Fibroblast of lung (primary cell): ENCODE measurements around the gene TPR. TPM values are rescaled to one million over a fixed set of nuclear protein-coding genes. Genes with fewer than 3 reads are reported as not detected.

Experiments
- DNase-seq, 2 donors: peaks; one replicate each; pipeline versions ENCODE4 v3.0.0 to v3.0.0-alpha.2; 2010; ENCODE audit warnings: low read depth in 2 of 2
- H2AFZ ChIP-seq: 2 replicates; pipeline ENCODE4 v1.5.1; 2012; ENCODE audit warnings: low read length, control low read depth, inconsistent platforms
- H3K27ac ChIP-seq: 2 replicates; pipeline ENCODE4 v1.5.1; 2011; ENCODE audit warnings: low read length, control low read depth; ENCODE audit not compliant: insufficient read depth
- H3K27me3 ChIP-seq: 2 replicates; pipeline ENCODE4 v1.5.1; 2011; ENCODE audit warnings: mild to moderate bottlenecking, low read length; ENCODE audit not compliant: control insufficient read depth, insufficient read depth
- H3K36me3 ChIP-seq: 2 replicates; pipeline ENCODE4 v1.5.1; 2011; ENCODE audit warnings: low read length; ENCODE audit not compliant: control insufficient read depth, insufficient read depth
- H3K4me1 ChIP-seq: 2 replicates; pipeline ENCODE4 v1.5.1; 2011; ENCODE audit warnings: low read length; ENCODE audit not compliant: control insufficient read depth, insufficient read depth; ENCODE audit errors: extremely low read depth
- H3K4me2 ChIP-seq: 2 replicates; pipeline ENCODE4 v1.5.1; 2011; ENCODE audit warnings: low read length, control low read depth; ENCODE audit not compliant: insufficient read depth; ENCODE audit errors: extremely low read depth
- H3K4me3 ChIP-seq, 4 experiments: fragments of 200-600 bp in 1 of 4; sonication (generic) in 1 of 4; replicated peaks in 1 of 4; 2 replicates each; pipeline ENCODE4 v1.5.1; 2011 to 2016; ENCODE audit warnings: low read length in 4 of 4, low read depth in 3 of 4, mild to moderate bottlenecking in 3 of 4, control low read depth in 2 of 4, inconsistent platforms in 1 of 4, mixed read lengths in 1 of 4; ENCODE audit not compliant: insufficient read depth in 1 of 4; ENCODE audit errors: control extremely low read depth in 1 of 4
- H3K79me2 ChIP-seq: 2 replicates; pipeline ENCODE4 v1.5.1; 2012; ENCODE audit warnings: mild to moderate bottlenecking, low read length, inconsistent platforms; ENCODE audit not compliant: control insufficient read depth, insufficient read depth
- H3K9ac ChIP-seq: 2 replicates; pipeline ENCODE4 v1.5.1; 2011; ENCODE audit warnings: mild to moderate bottlenecking, low read length, control low read depth; ENCODE audit not compliant: insufficient read depth
- H3K9me3 ChIP-seq: 2 replicates; pipeline ENCODE4 v1.5.1; 2012; ENCODE audit warnings: low read depth, low read length; ENCODE audit not compliant: control insufficient read depth, insufficient read depth
- H4K20me1 ChIP-seq: 2 replicates; pipeline ENCODE4 v1.5.1; 2011; ENCODE audit warnings: low read length; ENCODE audit not compliant: control insufficient read depth, insufficient read depth; ENCODE audit errors: extremely low read depth
- CTCF ChIP-seq, 2 donors: IDR thresholded peaks in 1 of 2; conservative IDR thresholded peaks in 1 of 2; 1 replicate in 1 of 2; 2 replicates in 1 of 2; pipeline ENCODE4 v1.5.1; 2011 to 2012; ENCODE audit warnings: low read length in 2 of 2, control low read depth in 1 of 2, inconsistent platforms in 1 of 2, low read depth in 1 of 2, mild to moderate bottlenecking in 1 of 2
- EZH2 ChIP-seq: IDR thresholded peaks from 2 replicates; pipeline ENCODE4 v1.5.1; 2012; ENCODE audit warnings: low read length, control low read depth, mild to moderate bottlenecking; ENCODE audit errors: missing control alignments
- polyA plus RNA-seq, 2 donors: library from polyadenylated mRNA; depleted of rRNA in 1 of 2; stranded (reverse) in 1 of 2; unstranded in 1 of 2; fragments of >200 nt; gene quantifications; 2 replicates each; pipeline ENCODE4 v1.2.1, GENCODE V29; 2011 to 2012; ENCODE audit warnings: missing spikeins in 1 of 2
- total RNA-seq: library from RNA; depleted of rRNA; stranded (reverse); fragments of >200 nt; gene quantifications from 2 replicates; pipeline ENCODE4 v1.2.1, GENCODE V29; 2014

TPR gene
- total and polyA plus RNA-seq, 2 donors (not counting 1 experiment from before 2014, with no cell fraction given), result 37.4 to 65.1 TPM

DNA sequence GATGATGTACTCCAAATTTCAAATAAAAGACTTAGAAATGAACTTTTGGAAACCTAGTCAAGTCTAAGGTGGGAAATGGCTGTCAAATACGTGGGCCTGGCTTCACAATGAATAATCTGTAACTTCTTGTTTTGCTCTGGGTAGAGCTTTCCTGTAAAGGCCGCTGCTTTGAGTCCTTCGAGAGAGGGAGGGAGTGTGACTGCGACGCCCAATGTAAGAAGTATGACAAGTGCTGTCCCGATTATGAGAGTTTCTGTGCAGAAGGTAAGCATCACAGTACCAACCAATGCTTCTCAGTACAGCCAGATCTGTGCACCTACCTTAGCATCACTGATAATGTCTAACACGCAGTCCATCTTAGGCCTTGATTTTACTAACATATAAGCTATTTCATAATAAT lies 73.6 kb downstream of the TPR start:
- TF ChIP-seq EZH2, result no peak
- no peak for TF ChIP-seq CTCF (conservative IDR thresholded peaks at IDR 0.05 in 1 of 2, IDR thresholded peaks at IDR 0.05 in 1 of 2; ENCODE audit: low read depth in 1 of 2, low read length in 2 of 2)

GRCh38 chr1:186300056-186300455 lies 75.0 kb downstream of the TPR start:
- no peak for DNase-seq
- Histone ChIP-seq H3K4me3 (no peak overlapping the region), H3K4me2 (no peak overlapping the region), H3K9me3 (no peaks in the 10 kb centered on the region), H3K4me1 (no peaks in the 10 kb centered on the region), H4K20me1 (no peaks in the 10 kb centered on the region), H3K36me3 (no peaks in the 10 kb centered on the region), H3K27me3 (no peaks in the 10 kb centered on the region), H3K27ac (no peak overlapping the region), H3K9ac (no peak overlapping the region), H3K79me2 (no peaks in the 10 kb centered on the region), H2AFZ (no peak overlapping the region)
- no peak for TF ChIP-seq CTCF (conservative IDR thresholded peaks at IDR 0.05 in 1 of 2, IDR thresholded peaks at IDR 0.05 in 1 of 2; ENCODE audit: low read depth in 1 of 2, low read length in 2 of 2)
- no peak for TF ChIP-seq EZH2

More for the DNA sequence above, 73.6 kb downstream of the TPR start:
- DNase-seq, result no peak
- H3K4me2 ChIP-seq, result no peak overlapping the region
- no peak overlapping the region for H3K4me3 ChIP-seq
- no peaks in the 10 kb centered on the region for H3K4me1 ChIP-seq
- no peak overlapping the region for H3K27ac ChIP-seq
- no peaks in the 10 kb centered on the region for H3K79me2 ChIP-seq
- no peaks in the 10 kb centered on the region for H3K27me3 ChIP-seq
- H3K36me3 ChIP-seq, result no peaks in the 10 kb centered on the region
- H3K9me3 ChIP-seq, result no peaks in the 10 kb centered on the region
- H3K9ac ChIP-seq, result no peak overlapping the region
- no peaks in the 10 kb centered on the region for H4K20me1 ChIP-seq
- H2AFZ ChIP-seq, result no peak overlapping the region

GRCh38 chr1:186299570-186299969 lies 75.5 kb downstream of the TPR start:
- H3K27ac ChIP-seq, result no peak overlapping the region

More at GRCh38 chr1:186299570-186299969, 75.5 kb downstream of the TPR start:
- no peak overlapping the region for H3K4me2 ChIP-seq
- no peaks in the 10 kb centered on the region for H3K9me3 ChIP-seq
- no peaks in the 10 kb centered on the region for H3K36me3 ChIP-seq
- TF ChIP-seq EZH2 (no peak), CTCF (conservative IDR thresholded peaks at IDR 0.05 in 1 of 2, IDR thresholded peaks at IDR 0.05 in 1 of 2; ENCODE audit: low read depth in 1 of 2, low read length in 2 of 2) (no peak)
- H3K4me3 ChIP-seq, result no peak overlapping the region
- no peaks in the 10 kb centered on the region for H4K20me1 ChIP-seq
- H3K79me2 ChIP-seq, result no peaks in the 10 kb centered on the region
- H3K27me3 ChIP-seq, result no peaks in the 10 kb centered on the region
- no peaks in the 10 kb centered on the region for H3K4me1 ChIP-seq
- no peak overlapping the region for H3K9ac ChIP-seq
- DNase-seq, result no peak
- H2AFZ ChIP-seq, result no peak overlapping the region
